WTC11 (cell line): ENCODE results near the gene CDH11. TPM values are rescaled to one million over a fixed set of nuclear protein-coding genes. Genes with fewer than 3 reads are reported as not detected.

Source experiments
- ATAC-seq: fragments of 200-7000 bp; cut with Tn5 transposase; 2 replicates; pipeline ENCODE4 v1.10.0; 2021; ENCODE audit warnings: mild to moderate bottlenecking, moderate library complexity
- CTCF ChIA-PET: fragments of 300-600 bp; sonication (Branson Sonifier 250); formaldehyde crosslinking; loops from one replicate; lab custom pipeline; 2021; ENCODE audit warnings: antibody characterized with exemption; lab: Charles Lee
- POLR2A ChIA-PET: fragments of 350-600 bp; sonication (Branson Sonifier 250); formaldehyde crosslinking; loops from one replicate; lab custom pipeline; 2021; ENCODE audit warnings: antibody characterized with exemption; lab: Charles Lee
- DNase-seq: peaks from one replicate; pipeline ENCODE4 v3.0.0; 2021; ENCODE audit warnings: low spot score
- H3K27ac Mint-ChIP-seq: 2 replicates; pipeline ENCODE4 v1.8.0; 2021; ENCODE audit warnings: mixed read lengths
- H3K27me3 Mint-ChIP-seq: 2 replicates; pipeline ENCODE4 v1.8.0; 2021; ENCODE audit warnings: low read depth, mild to moderate bottlenecking, moderate library complexity, mixed read lengths
- H3K36me3 Mint-ChIP-seq: 2 replicates; pipeline ENCODE4 v1.8.0; 2021; ENCODE audit warnings: mixed read lengths
- H3K4me1 Mint-ChIP-seq: 2 replicates; pipeline ENCODE4 v1.8.0; 2022; ENCODE audit warnings: mixed read lengths
- H3K4me3 Mint-ChIP-seq: 2 replicates; pipeline ENCODE4 v1.8.0; 2021; ENCODE audit warnings: mild to moderate bottlenecking, moderate library complexity, mixed read lengths
- H3K9me3 Mint-ChIP-seq: 2 replicates; pipeline ENCODE4 v1.8.0; 2021; ENCODE audit warnings: mixed read lengths
- CBFB ChIP-seq: sonication (generic); formaldehyde crosslinking; IDR thresholded peaks from 2 replicates; pipeline ENCODE4 v1.8.1; 2022; ENCODE audit warnings: mild to moderate bottlenecking, low read depth, missing genetic modification reagents
- ELF4 ChIP-seq: sonication (generic); formaldehyde crosslinking; IDR thresholded peaks from 2 replicates; pipeline ENCODE4 v1.8.1; 2022; ENCODE audit warnings: low read depth, mild to moderate bottlenecking, moderate library complexity, missing genetic modification reagents
- FOXJ3 ChIP-seq: sonication (generic); formaldehyde crosslinking; IDR thresholded peaks from 2 replicates; pipeline ENCODE4 v1.9.0; 2021; ENCODE audit warnings: missing genetic modification reagents, mild to moderate bottlenecking, borderline replicate concordance
- FOXP1 ChIP-seq: sonication (generic); formaldehyde crosslinking; IDR thresholded peaks from 2 replicates; pipeline ENCODE4 v1.8.0; 2022; ENCODE audit warnings: missing genetic modification reagents, mild to moderate bottlenecking, moderate library complexity, borderline replicate concordance
- IRF2 ChIP-seq: sonication (generic); formaldehyde crosslinking; IDR thresholded peaks from 2 replicates; pipeline ENCODE4 v1.8.0; 2022; ENCODE audit warnings: low read depth, missing genetic modification reagents, borderline replicate concordance
- KAT7 ChIP-seq: sonication (generic); formaldehyde crosslinking; IDR thresholded peaks from 2 replicates; pipeline ENCODE4 v1.8.1; 2023; ENCODE audit warnings: missing genetic modification reagents, mild to moderate bottlenecking, borderline replicate concordance
- MXD4 ChIP-seq: fragments of 250-450 bp; sonication (Bioruptor Pico); IDR thresholded peaks from 2 replicates; pipeline ENCODE4 v1.8.0; 2021; ENCODE audit warnings: mild to moderate bottlenecking, moderate library complexity, borderline replicate concordance
- MYBL2 ChIP-seq: sonication (generic); formaldehyde crosslinking; IDR thresholded peaks from 2 replicates; pipeline ENCODE4 v1.8.1; 2023; ENCODE audit warnings: mild to moderate bottlenecking, moderate library complexity, missing genetic modification reagents
- NFE2L1 ChIP-seq: sonication (generic); formaldehyde crosslinking; IDR thresholded peaks from 2 replicates; pipeline ENCODE4 v1.8.1; 2023; ENCODE audit warnings: missing genetic modification reagents
- NFYB ChIP-seq: sonication (generic); formaldehyde crosslinking; conservative IDR thresholded peaks from 2 replicates; pipeline ENCODE4 v1.8.0; 2022; ENCODE audit warnings: low read depth, missing genetic modification reagents
- OVOL2 ChIP-seq: fragments of 250-450 bp; sonication (Bioruptor Pico); IDR thresholded peaks from 2 replicates; pipeline ENCODE4 v1.9.0; 2021; ENCODE audit warnings: mild to moderate bottlenecking, borderline replicate concordance
- PRRX2 ChIP-seq: fragments of 250-450 bp; sonication (Bioruptor Pico); IDR thresholded peaks from 2 replicates; pipeline ENCODE4 v1.8.0; 2021; ENCODE audit warnings: mild to moderate bottlenecking
- RELA ChIP-seq: sonication (generic); formaldehyde crosslinking; IDR thresholded peaks from 2 replicates; pipeline ENCODE4 v1.8.1; 2022; ENCODE audit warnings: missing genetic modification reagents, mild to moderate bottlenecking, borderline replicate concordance
- SMAD4 ChIP-seq: sonication (generic); formaldehyde crosslinking; IDR thresholded peaks from 2 replicates; pipeline ENCODE4 v1.8.0; 2022; ENCODE audit warnings: mild to moderate bottlenecking, missing genetic modification reagents
- ZBTB21 ChIP-seq: sonication (generic); formaldehyde crosslinking; IDR thresholded peaks from 2 replicates; pipeline ENCODE4 v1.8.1; 2023; ENCODE audit warnings: mild to moderate bottlenecking, missing genetic modification reagents, borderline replicate concordance
- ZNF219 ChIP-seq: sonication (generic); formaldehyde crosslinking; IDR thresholded peaks from 2 replicates; pipeline ENCODE4 v1.8.0; 2023; ENCODE audit warnings: missing genetic modification reagents, mild to moderate bottlenecking, borderline replicate concordance
- ZNF232 ChIP-seq: sonication (generic); formaldehyde crosslinking; IDR thresholded peaks from 2 replicates; pipeline ENCODE4 v1.8.0; 2022; ENCODE audit warnings: mild to moderate bottlenecking, missing genetic modification reagents
- ZNF317 ChIP-seq: sonication (generic); formaldehyde crosslinking; IDR thresholded peaks from 2 replicates; pipeline ENCODE4 v1.8.1; 2023; ENCODE audit warnings: low read depth, mild to moderate bottlenecking, moderate library complexity, missing genetic modification reagents, borderline replicate concordance
- ZNF416 ChIP-seq: fragments of 250-450 bp; sonication (Bioruptor Pico); IDR thresholded peaks from 2 replicates; pipeline ENCODE4 v1.9.0; 2021; ENCODE audit warnings: mild to moderate bottlenecking, inconsistent platforms
- ZNF423 ChIP-seq: fragments of 250-450 bp; sonication (Bioruptor Pico); IDR thresholded peaks from 2 replicates; pipeline ENCODE4 v2.1.2; 2022; ENCODE audit warnings: mild to moderate bottlenecking, moderate library complexity
- total RNA-seq: library from RNA; stranded (reverse); gene quantifications from 3 replicates; pipeline ENCODE4 v1.2.3, GENCODE V29; 2021
- TF ChIP-seq, protein P1 (sequence below): sonication (generic); formaldehyde crosslinking; IDR thresholded peaks from 2 replicates; pipeline ENCODE4 v1.8.1; 2023; ENCODE audit warnings: mild to moderate bottlenecking, missing genetic modification reagents
- TF ChIP-seq, protein P2 (sequence below): sonication (generic); formaldehyde crosslinking; IDR thresholded peaks from 2 replicates; pipeline ENCODE4 v1.8.1; 2023; ENCODE audit warnings: mild to moderate bottlenecking, missing genetic modification reagents, moderate library complexity
- TF ChIP-seq, protein P3 (sequence below): sonication (generic); formaldehyde crosslinking; IDR thresholded peaks from 2 replicates; pipeline ENCODE4 v1.8.1; 2023; ENCODE audit warnings: mild to moderate bottlenecking, missing genetic modification reagents, moderate library complexity
- TF ChIP-seq, protein P4 (sequence below): sonication (generic); formaldehyde crosslinking; IDR thresholded peaks from 2 replicates; pipeline ENCODE4 v1.8.1; 2023; ENCODE audit warnings: mild to moderate bottlenecking, missing genetic modification reagents, borderline replicate concordance
- TF ChIP-seq, protein P5 (sequence below): fragments of 200-600 bp; IDR thresholded peaks from 2 replicates; pipeline ENCODE4 v1.8.0; 2022; ENCODE audit warnings: antibody characterized with exemption

Gene CDH11
- total RNA-seq, 1 experiment from 2014 or later, result 11.6 TPM

DNA sequence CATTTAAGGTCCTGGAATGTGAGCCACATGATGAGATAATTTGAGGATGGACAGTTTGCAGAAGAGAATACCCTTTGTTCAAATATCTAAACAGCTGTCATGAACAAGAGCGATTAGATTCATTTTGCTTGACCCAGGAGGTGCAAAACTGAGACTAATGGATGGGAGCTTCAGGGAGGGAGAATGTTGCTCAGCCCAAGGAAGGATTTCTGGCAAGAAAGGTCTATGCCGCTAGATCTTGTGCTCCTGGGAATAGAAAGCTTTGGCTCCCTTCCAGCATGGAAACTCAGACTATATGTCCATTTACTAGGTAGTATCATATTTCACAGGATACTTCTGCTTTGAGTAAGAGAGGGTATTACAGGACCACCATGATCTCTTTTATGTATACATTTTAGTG, 14.8 kb upstream of the CDH11 start (continued):
- TF ChIP-seq, protein P1, sequence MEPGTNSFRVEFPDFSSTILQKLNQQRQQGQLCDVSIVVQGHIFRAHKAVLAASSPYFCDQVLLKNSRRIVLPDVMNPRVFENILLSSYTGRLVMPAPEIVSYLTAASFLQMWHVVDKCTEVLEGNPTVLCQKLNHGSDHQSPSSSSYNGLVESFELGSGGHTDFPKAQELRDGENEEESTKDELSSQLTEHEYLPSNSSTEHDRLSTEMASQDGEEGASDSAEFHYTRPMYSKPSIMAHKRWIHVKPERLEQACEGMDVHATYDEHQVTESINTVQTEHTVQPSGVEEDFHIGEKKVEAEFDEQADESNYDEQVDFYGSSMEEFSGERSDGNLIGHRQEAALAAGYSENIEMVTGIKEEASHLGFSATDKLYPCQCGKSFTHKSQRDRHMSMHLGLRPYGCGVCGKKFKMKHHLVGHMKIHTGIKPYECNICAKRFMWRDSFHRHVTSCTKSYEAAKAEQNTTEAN, result no peak
- no peak for TF ChIP-seq FOXJ3 (CRISPR knock-in tag)
- TF ChIP-seq ZNF232 (CRISPR knock-in tag), result no peak
- no peak for TF ChIP-seq FOXP1 (CRISPR knock-in tag)
- TF ChIP-seq, protein P2, sequence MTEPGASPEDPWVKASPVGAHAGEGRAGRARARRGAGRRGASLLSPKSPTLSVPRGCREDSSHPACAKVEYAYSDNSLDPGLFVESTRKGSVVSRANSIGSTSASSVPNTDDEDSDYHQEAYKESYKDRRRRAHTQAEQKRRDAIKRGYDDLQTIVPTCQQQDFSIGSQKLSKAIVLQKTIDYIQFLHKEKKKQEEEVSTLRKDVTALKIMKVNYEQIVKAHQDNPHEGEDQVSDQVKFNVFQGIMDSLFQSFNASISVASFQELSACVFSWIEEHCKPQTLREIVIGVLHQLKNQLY (CRISPR knock-in tag), result no peak
- TF ChIP-seq IRF2 (CRISPR knock-in tag), result no peak
- TF ChIP-seq CBFB (CRISPR knock-in tag), result no peak
- TF ChIP-seq, protein P3, sequence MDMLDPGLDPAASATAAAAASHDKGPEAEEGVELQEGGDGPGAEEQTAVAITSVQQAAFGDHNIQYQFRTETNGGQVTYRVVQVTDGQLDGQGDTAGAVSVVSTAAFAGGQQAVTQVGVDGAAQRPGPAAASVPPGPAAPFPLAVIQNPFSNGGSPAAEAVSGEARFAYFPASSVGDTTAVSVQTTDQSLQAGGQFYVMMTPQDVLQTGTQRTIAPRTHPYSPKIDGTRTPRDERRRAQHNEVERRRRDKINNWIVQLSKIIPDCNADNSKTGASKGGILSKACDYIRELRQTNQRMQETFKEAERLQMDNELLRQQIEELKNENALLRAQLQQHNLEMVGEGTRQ (CRISPR knock-in tag), result no peak
- no peak for TF ChIP-seq OVOL2 (CRISPR knock-in tag)
- no peak for TF ChIP-seq ZNF423
- no peak for TF ChIP-seq ZNF219 (CRISPR knock-in tag)
- TF ChIP-seq ZNF416 (CRISPR knock-in tag), result no peak
- TF ChIP-seq NFYB, result no peak
- no peak for TF ChIP-seq ZBTB21 (CRISPR knock-in tag)

DNA sequence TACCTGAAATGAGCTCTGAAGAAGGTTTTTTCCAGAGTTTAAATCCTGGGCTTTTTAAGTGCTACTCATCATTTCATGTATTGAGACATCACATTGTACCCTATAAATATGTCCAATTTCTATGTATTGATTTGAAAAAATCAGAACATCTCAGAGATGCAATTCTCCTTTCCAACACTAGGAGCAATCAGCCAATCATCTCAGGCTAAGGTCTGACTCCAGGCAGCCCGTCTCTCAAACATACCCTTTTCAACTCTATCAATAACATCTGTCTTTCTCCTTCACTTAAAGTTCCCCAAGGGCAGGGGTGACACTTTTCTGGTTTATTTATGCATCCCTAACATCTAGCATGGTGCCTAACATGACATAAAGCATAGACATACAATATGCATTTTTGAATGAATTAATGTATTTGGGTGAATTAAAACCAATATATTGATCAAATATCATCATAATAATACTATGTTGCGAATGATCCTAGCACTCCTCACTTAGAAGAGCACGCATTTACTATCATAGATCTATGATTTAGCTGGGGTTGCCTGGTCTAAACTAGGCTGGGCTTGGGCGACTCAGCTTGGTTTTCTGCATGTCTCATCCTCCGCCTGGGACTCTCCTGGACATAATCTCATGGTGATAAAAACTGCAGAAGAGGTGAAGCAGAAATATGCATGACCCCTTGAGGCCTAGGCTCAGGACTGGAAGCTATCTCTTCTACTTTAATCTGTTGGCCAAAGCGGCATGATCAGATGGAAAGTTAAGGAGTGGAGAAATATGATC, 5.2 kb upstream of the CDH11 start:
- POLR2A ChIA-PET, result no interaction called here
- H3K4me3 Mint-ChIP-seq, result no peak overlapping the region

DNA sequence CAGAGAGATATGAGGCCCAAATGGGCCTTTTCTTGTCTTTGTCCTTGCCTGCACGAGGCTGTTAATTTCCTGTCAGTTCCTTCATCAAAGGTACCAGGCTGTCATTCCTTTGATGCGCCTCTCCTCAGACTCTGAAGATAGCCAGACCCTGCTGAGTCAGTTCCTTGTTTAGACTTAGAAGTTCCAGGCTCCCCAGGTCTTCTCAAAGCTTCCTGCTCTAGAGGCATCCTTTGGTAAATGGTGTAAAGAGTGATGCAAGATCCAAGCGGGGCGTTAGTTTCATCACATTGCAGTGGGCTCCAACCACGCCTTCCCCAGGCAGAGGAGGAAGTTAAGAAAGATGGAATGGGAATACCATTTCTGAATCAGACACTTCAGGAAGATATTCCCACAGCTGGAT, 4.0 kb upstream of the CDH11 start:
- Mint-ChIP-seq H3K9me3 (no peaks in the 10 kb centered on the region), H3K27ac (no peak overlapping the region), H3K4me3 (no peak overlapping the region), H3K27me3 (peaks cover 60% of the 10 kb centered on the region), H3K4me1 (peaks cover 6% of the 10 kb centered on the region), H3K36me3 (no peaks in the 10 kb centered on the region)
- no peak for ATAC-seq
- ChIA-PET CTCF (no interaction called here), POLR2A (interaction anchor here (0.6 kb wide), 1 partner anchor 1180 kb away, joined by 3 read pairs; no protein-coding TSS in a partner anchor)
- DNase-seq, result no peak
- TF ChIP-seq NFE2L1, result no peak
- no peak for TF ChIP-seq PRRX2 (CRISPR knock-in tag)
- no peak for TF ChIP-seq SMAD4 (CRISPR knock-in tag)
- TF ChIP-seq RELA (CRISPR knock-in tag), result no peak
- TF ChIP-seq, protein P3 (CRISPR knock-in tag), result no peak
- TF ChIP-seq KAT7, result no peak
- TF ChIP-seq, protein P4, sequence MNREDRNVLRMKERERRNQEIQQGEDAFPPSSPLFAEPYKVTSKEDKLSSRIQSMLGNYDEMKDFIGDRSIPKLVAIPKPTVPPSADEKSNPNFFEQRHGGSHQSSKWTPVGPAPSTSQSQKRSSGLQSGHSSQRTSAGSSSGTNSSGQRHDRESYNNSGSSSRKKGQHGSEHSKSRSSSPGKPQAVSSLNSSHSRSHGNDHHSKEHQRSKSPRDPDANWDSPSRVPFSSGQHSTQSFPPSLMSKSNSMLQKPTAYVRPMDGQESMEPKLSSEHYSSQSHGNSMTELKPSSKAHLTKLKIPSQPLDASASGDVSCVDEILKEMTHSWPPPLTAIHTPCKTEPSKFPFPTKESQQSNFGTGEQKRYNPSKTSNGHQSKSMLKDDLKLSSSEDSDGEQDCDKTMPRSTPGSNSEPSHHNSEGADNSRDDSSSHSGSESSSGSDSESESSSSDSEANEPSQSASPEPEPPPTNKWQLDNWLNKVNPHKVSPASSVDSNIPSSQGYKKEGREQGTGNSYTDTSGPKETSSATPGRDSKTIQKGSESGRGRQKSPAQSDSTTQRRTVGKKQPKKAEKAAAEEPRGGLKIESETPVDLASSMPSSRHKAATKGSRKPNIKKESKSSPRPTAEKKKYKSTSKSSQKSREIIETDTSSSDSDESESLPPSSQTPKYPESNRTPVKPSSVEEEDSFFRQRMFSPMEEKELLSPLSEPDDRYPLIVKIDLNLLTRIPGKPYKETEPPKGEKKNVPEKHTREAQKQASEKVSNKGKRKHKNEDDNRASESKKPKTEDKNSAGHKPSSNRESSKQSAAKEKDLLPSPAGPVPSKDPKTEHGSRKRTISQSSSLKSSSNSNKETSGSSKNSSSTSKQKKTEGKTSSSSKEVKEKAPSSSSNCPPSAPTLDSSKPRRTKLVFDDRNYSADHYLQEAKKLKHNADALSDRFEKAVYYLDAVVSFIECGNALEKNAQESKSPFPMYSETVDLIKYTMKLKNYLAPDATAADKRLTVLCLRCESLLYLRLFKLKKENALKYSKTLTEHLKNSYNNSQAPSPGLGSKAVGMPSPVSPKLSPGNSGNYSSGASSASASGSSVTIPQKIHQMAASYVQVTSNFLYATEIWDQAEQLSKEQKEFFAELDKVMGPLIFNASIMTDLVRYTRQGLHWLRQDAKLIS (CRISPR knock-in tag), result no peak
- TF ChIP-seq ELF4, result no peak

More for the DNA sequence above, 5.2 kb upstream of the CDH11 start:
- H3K27me3 Mint-ChIP-seq, result peaks cover 52% of the 10 kb centered on the region
- no peak for DNase-seq
- no peaks in the 10 kb centered on the region for H3K9me3 Mint-ChIP-seq
- H3K27ac Mint-ChIP-seq, result no peak overlapping the region
- H3K36me3 Mint-ChIP-seq, result no peaks in the 10 kb centered on the region
- H3K4me1 Mint-ChIP-seq, result peaks cover 6% of the 10 kb centered on the region
- CTCF ChIA-PET, result no interaction called here
- ATAC-seq, result no peak
- TF ChIP-seq MYBL2 (no peak), MXD4 (CRISPR knock-in tag) (no peak), ZNF317 (CRISPR knock-in tag) (no peak), KAT7 (no peak)
- TF ChIP-seq, protein P5, sequence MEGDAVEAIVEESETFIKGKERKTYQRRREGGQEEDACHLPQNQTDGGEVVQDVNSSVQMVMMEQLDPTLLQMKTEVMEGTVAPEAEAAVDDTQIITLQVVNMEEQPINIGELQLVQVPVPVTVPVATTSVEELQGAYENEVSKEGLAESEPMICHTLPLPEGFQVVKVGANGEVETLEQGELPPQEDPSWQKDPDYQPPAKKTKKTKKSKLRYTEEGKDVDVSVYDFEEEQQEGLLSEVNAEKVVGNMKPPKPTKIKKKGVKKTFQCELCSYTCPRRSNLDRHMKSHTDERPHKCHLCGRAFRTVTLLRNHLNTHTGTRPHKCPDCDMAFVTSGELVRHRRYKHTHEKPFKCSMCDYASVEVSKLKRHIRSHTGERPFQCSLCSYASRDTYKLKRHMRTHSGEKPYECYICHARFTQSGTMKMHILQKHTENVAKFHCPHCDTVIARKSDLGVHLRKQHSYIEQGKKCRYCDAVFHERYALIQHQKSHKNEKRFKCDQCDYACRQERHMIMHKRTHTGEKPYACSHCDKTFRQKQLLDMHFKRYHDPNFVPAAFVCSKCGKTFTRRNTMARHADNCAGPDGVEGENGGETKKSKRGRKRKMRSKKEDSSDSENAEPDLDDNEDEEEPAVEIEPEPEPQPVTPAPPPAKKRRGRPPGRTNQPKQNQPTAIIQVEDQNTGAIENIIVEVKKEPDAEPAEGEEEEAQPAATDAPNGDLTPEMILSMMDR, result peak; percentile 59
